HEK293 (cell line): ENCODE data around the gene LCN6.

ENCODE experiments used
- BCL11B ChIP-seq: fragments of 450-650 bp; formaldehyde crosslinking; IDR thresholded peaks from 2 replicates; pipeline ENCODE4 v1.5.1; 2016; ENCODE audit warnings: low read depth, missing biosample characterization, missing genetic modification characterization
- BCL6B ChIP-seq: fragments of 450-650 bp; formaldehyde crosslinking; IDR thresholded peaks from 2 replicates; pipeline ENCODE4 v1.5.1; 2017; ENCODE audit warnings: missing biosample characterization, missing genetic modification characterization
- CTCF ChIP-seq: fragments of 450-650 bp; formaldehyde crosslinking; IDR thresholded peaks from 2 replicates; pipeline ENCODE4 v1.5.1; 2016; ENCODE audit warnings: missing biosample characterization, missing genetic modification characterization
- HOXC10 ChIP-seq: sonication (generic); formaldehyde crosslinking; IDR thresholded peaks from 2 replicates; pipeline ENCODE4 v1.8.1; 2023; ENCODE audit warnings: mild to moderate bottlenecking, missing genetic modification reagents
- KLF17 ChIP-seq: fragments of 450-650 bp; formaldehyde crosslinking; IDR thresholded peaks from 2 replicates; pipeline ENCODE4 v1.5.1; 2016; ENCODE audit warnings: missing biosample characterization, missing genetic modification characterization
- KLF9 ChIP-seq: fragments of 450-650 bp; formaldehyde crosslinking; IDR thresholded peaks from 2 replicates; pipeline ENCODE4 v1.5.1; 2016; ENCODE audit warnings: missing biosample characterization, missing genetic modification characterization, low read depth
- SP7 ChIP-seq: fragments of 450-650 bp; formaldehyde crosslinking; IDR thresholded peaks from 2 replicates; pipeline ENCODE4 v1.5.1; 2016; ENCODE audit warnings: missing biosample characterization, missing genetic modification characterization
- ZBTB10 ChIP-seq: fragments of 450-650 bp; formaldehyde crosslinking; IDR thresholded peaks from 2 replicates; pipeline ENCODE4 v1.5.1; 2016; ENCODE audit warnings: missing biosample characterization, missing genetic modification characterization
- ZBTB26 ChIP-seq: fragments of 450-650 bp; formaldehyde crosslinking; optimal IDR thresholded peaks from 2 replicates; pipeline ENCODE3; 2016; ENCODE audit warnings: missing biosample characterization, mild to moderate bottlenecking, missing genetic modification characterization
- ZEB2 ChIP-seq: fragments of 450-650 bp; formaldehyde crosslinking; IDR thresholded peaks from 2 replicates; pipeline ENCODE4 v1.5.1; 2016; ENCODE audit warnings: missing biosample characterization, missing genetic modification characterization
- ZNF10 ChIP-seq: fragments of 450-650 bp; formaldehyde crosslinking; IDR thresholded peaks from 2 replicates; pipeline ENCODE4 v1.5.1; 2017; ENCODE audit warnings: missing biosample characterization, missing genetic modification characterization
- ZNF221 ChIP-seq: fragments of 450-650 bp; formaldehyde crosslinking; IDR thresholded peaks from 2 replicates; pipeline ENCODE4 v1.5.1; 2017; ENCODE audit warnings: missing biosample characterization, missing genetic modification characterization, borderline replicate concordance
- ZNF239 ChIP-seq: fragments of 450-650 bp; formaldehyde crosslinking; IDR thresholded peaks from 2 replicates; pipeline ENCODE4 v1.5.1; 2016; ENCODE audit warnings: missing biosample characterization, missing genetic modification characterization
- ZNF26 ChIP-seq: fragments of 450-650 bp; formaldehyde crosslinking; IDR thresholded peaks from 2 replicates; pipeline ENCODE4 v1.5.1; 2016; ENCODE audit warnings: missing biosample characterization, missing genetic modification characterization
- ZNF394 ChIP-seq: fragments of 450-650 bp; formaldehyde crosslinking; IDR thresholded peaks from 2 replicates; pipeline ENCODE4 v1.5.1; 2016; ENCODE audit warnings: missing biosample characterization, missing genetic modification characterization, mild to moderate bottlenecking, moderate library complexity, borderline replicate concordance
- ZNF404 ChIP-seq: fragments of 450-650 bp; formaldehyde crosslinking; IDR thresholded peaks from 2 replicates; pipeline ENCODE4 v1.5.1; 2017; ENCODE audit warnings: missing biosample characterization, missing genetic modification characterization
- ZNF426 ChIP-seq: fragments of 450-650 bp; formaldehyde crosslinking; IDR thresholded peaks from 2 replicates; pipeline ENCODE4 v1.5.1; 2017; ENCODE audit warnings: missing biosample characterization, missing genetic modification characterization, mild to moderate bottlenecking, inconsistent platforms, moderate library complexity
- ZNF449 ChIP-seq: fragments of 450-650 bp; formaldehyde crosslinking; IDR thresholded peaks from 2 replicates; pipeline ENCODE4 v1.5.1; 2017; ENCODE audit warnings: missing biosample characterization, mild to moderate bottlenecking, missing genetic modification characterization, moderate library complexity
- ZNF510 ChIP-seq: fragments of 450-650 bp; formaldehyde crosslinking; IDR thresholded peaks from 2 replicates; pipeline ENCODE4 v1.5.1; 2018; ENCODE audit warnings: mild to moderate bottlenecking, missing genetic modification characterization, missing biosample characterization; ENCODE audit not compliant: insufficient replicate concordance
- ZNF513 ChIP-seq: fragments of 450-650 bp; IDR thresholded peaks from 2 replicates; pipeline ENCODE4 v1.5.1; 2018; ENCODE audit warnings: missing biosample characterization, missing genetic modification characterization
- ZNF548 ChIP-seq: fragments of 450-650 bp; formaldehyde crosslinking; IDR thresholded peaks from 2 replicates; pipeline ENCODE4 v1.5.1; 2016; ENCODE audit warnings: missing biosample characterization, missing genetic modification characterization
- ZNF600 ChIP-seq: fragments of 450-650 bp; formaldehyde crosslinking; IDR thresholded peaks from 2 replicates; pipeline ENCODE4 v1.5.1; 2016; ENCODE audit warnings: missing biosample characterization, missing genetic modification characterization
- ZNF629 ChIP-seq: fragments of 450-650 bp; formaldehyde crosslinking; IDR thresholded peaks from 2 replicates; pipeline ENCODE4 v1.5.1; 2017; ENCODE audit warnings: missing biosample characterization, missing genetic modification characterization
- ZSCAN23 ChIP-seq: fragments of 450-650 bp; formaldehyde crosslinking; IDR thresholded peaks from 2 replicates; pipeline ENCODE4 v1.5.1; 2016; ENCODE audit warnings: missing biosample characterization, missing genetic modification characterization
- ZSCAN5A ChIP-seq: fragments of 450-650 bp; formaldehyde crosslinking; IDR thresholded peaks from 2 replicates; pipeline ENCODE4 v1.5.1; 2016; ENCODE audit warnings: missing biosample characterization, missing genetic modification characterization

The LCN6 gene

GRCh38 chr9:136728080-136728547 lies 20.2 kb downstream of the LCN6 start (continued):
- TF ChIP-seq ZNF600 (no peak), KLF17 (peak; percentile 98), ZNF10 (tag by site-specific recombination) (peak; percentile 68; the same call in 1 of the 2 replicates), ZNF629 (tag by site-specific recombination) (peak; percentile 61), HOXC10 (0 out of 2 replicates have a peak, but pooled peaks have one; percentile 82), ZNF548 (tag by site-specific recombination) (no peak), ZSCAN23 (tag by site-specific recombination) (no peak), SP7 (tag by site-specific recombination) (peak; percentile 86), ZSCAN5A (tag by site-specific recombination) (peak; percentile 88; the same call in 1 of the 2 replicates), BCL6B (tag by site-specific recombination) (no peak), ZBTB26 (peak; percentile 76), ZNF426 (tag by site-specific recombination) (no peak), BCL11B (peak; percentile 28; the same call in 1 of the 2 replicates), ZNF26 (tag by site-specific recombination) (no peak), CTCF (tag by site-specific recombination) (peak; percentile 98), KLF9 (tag by site-specific recombination) (peak; percentile 95), ZNF513 (tag by site-specific recombination) (peak; percentile 40; the same call in 1 of the 2 replicates), ZBTB10 (tag by site-specific recombination) (peak; percentile 86), ZNF221 (tag by site-specific recombination) (no peak), ZNF239 (tag by site-specific recombination) (no peak), ZNF449 (tag by site-specific recombination) (peak; percentile 45; the same call in 1 of the 2 replicates), ZNF510 (tag by site-specific recombination) (no peak), ZNF394 (tag by site-specific recombination) (peak; percentile 88), ZEB2 (tag by site-specific recombination) (peak; percentile 67; the same call in 1 of the 2 replicates), ZNF404 (no peak)
